Ovary (tissue), 9 donors: ENCODE measurements around the gene SPATA24. TPM values are rescaled to one million over a fixed set of nuclear protein-coding genes. Genes with fewer than 3 reads are reported as not detected.
A peak's percentile ranks its signal among the peaks of the same experiment; 100 is the strongest.
"Not testable (repeated sequence)": the region's sequence is repeated elsewhere in the genome, so short reads cannot be mapped to it uniquely, and the experiment has no call there.

Experiments used
- DNase-seq, 5 donors: peaks; one replicate each; pipeline ENCODE4 v3.0.0-alpha.2; 2019 to 2020
- H3K27ac ChIP-seq, 2 donors: fragments of 200-600 bp; one replicate each; pipeline versions ENCODE4 v1.5.1 to v1.8.0; 2019 to 2022
- H3K27me3 ChIP-seq: fragments of 200-600 bp; one replicate; pipeline ENCODE4 v1.8.0; 2022
- H3K36me3 ChIP-seq: fragments of 200-600 bp; sonication (generic); one replicate; pipeline ENCODE4 v1.5.1; 2019
- H3K4me1 ChIP-seq: one replicate; pipeline ENCODE4 v1.8.1; 2013; ENCODE audit warnings: mild to moderate bottlenecking, moderate library complexity; ENCODE audit not compliant: insufficient read depth
- H3K4me3 ChIP-seq: fragments of 200-600 bp; sonication (generic); one replicate; pipeline ENCODE4 v1.5.1; 2017
- H3K9me3 ChIP-seq, 2 donors: fragments of 200-600 bp in 1 of 2; sonication (generic) in 1 of 2; one replicate each; pipeline versions ENCODE4 v1.5.1 to v1.8.1; 2013 to 2019; ENCODE audit warnings: mild to moderate bottlenecking in 1 of 2, moderate library complexity in 1 of 2
- CTCF ChIP-seq, 3 donors: fragments of 450-650 bp in 2 of 3; fragments of 200-600 bp in 1 of 3; IDR thresholded peaks; one replicate each; pipeline versions ENCODE4 v1.5.1 to v1.8.0; 2016 to 2022; ENCODE audit warnings: antibody characterized with exemption in 3 of 3, mild to moderate bottlenecking in 1 of 3
- EP300 ChIP-seq: sonication (generic); formaldehyde crosslinking; IDR thresholded peaks from one replicate; pipeline ENCODE4 v1.6.1; 2017; ENCODE audit warnings: antibody characterized with exemption
- POLR2A ChIP-seq: fragments of 450-650 bp; IDR thresholded peaks from one replicate; pipeline ENCODE4 v1.6.1; 2017; ENCODE audit warnings: antibody characterized with exemption, mild to moderate bottlenecking, moderate library complexity
- WGBS, 3 donors: extraction: QIAGEN DNeasy Blood & Tissue Kit in 1 of 3; methylation state at CpG; one replicate each; pipeline versions ENCODE4 v1.1.5 to v1.1.7; 2013 to 2017; 5-methylcytosine and 5-hydroxymethylcytosine counted together
- intact Hi-C, 4 donors: fragments of 100-400 bp; cut with DNase I; formaldehyde crosslinking; loops; one replicate each; pipeline versions ENCODE4 v1.11.0 to v1.15.1; 2022 to 2023
- polyA plus RNA-seq, 2 donors: library from polyadenylated mRNA; stranded (reverse); fragments of 200-250 nt in 1 of 2; fragments of 350-450 nt in 1 of 2; fragmentation: Illumina TruSeq in 1 of 2; extraction: RNeasy Lipid Tissue Mini Kit (QIAGEN cat#74804) in 1 of 2; gene quantifications; one replicate each; pipeline ENCODE4 v1.2.3, GENCODE V29; 2013 to 2014
- total RNA-seq, 7 donors: library from RNA; depleted of rRNA in 2 of 7; stranded (reverse); fragments of >200 nt in 2 of 7; fragmentation: NEBNext Ultra II Directional in 3 of 7; extraction: Animal tissue kit (Norgen Biotek cat#: 25700) in 3 of 7; gene quantifications; one replicate each; pipeline versions ENCODE4 v1.1.0 to v1.2.4, GENCODE V29; 2016 to 2023
- donor health status: DM: no; HTN: no; CAD: no; lungs with moderate emphysema.
- donor health status: DM: no; HTN: no; CAD: no.
- donor health status: Bipolar disorder and iron deficiency.
- donor health status: DM: yes; HTN: yes; CAD: no.
- donor health status: DM: no; HTN: no; CAD: no.
- donor health status: DM: yes; HTN: yes; CAD: no.

Gene SPATA24
- total and polyA plus RNA-seq, 9 donors = 2.1 to 6.7 (median 4.0) TPM

- Histone ChIP-seq H3K27me3 (no peaks in the 10 kb centered on the region), H3K36me3 (no peaks in the 10 kb centered on the region), H3K4me3 (no peak overlapping the region), H3K9me3 (no peaks in the 10 kb centered on the region), H3K27ac (no peak overlapping the region), H3K4me1 (peaks cover 9% of the 10 kb centered on the region)
- DNase-seq = no peak
- 80 to 84% (median 84%) methylated on average over 6 of the region's 6 CpGs for WGBS, 3 donors
- TF ChIP-seq POLR2A = no peak
- no peak for TF ChIP-seq CTCF (IDR thresholded peaks at IDR 0.05)
- TF ChIP-seq EP300 = no peak
- intact Hi-C loops = no loop called here
Measured at GRCh38 chr5:139361835-139362429, 42.0 kb downstream of the SPATA24 start.

GRCh38 chr5:139360384-139360783 is 43.5 kb downstream of the SPATA24 start:
- 95 to 98% (median 97%) methylated on average over 4 of the region's 4 CpGs for WGBS, 3 donors

GRCh38 chr5:139358064-139358463 is 45.8 kb downstream of the SPATA24 start:
- no peak for TF ChIP-seq EP300
- no peak for TF ChIP-seq CTCF (IDR thresholded peaks at IDR 0.05)
- no peak for TF ChIP-seq POLR2A
- no peaks in the 10 kb centered on the region for H3K27me3 ChIP-seq
- no peak overlapping the region for H3K27ac ChIP-seq
- no peaks in the 10 kb centered on the region for H3K9me3 ChIP-seq
- no peak for DNase-seq
- peaks cover 9% of the 10 kb centered on the region for H3K4me1 ChIP-seq
- no peaks in the 10 kb centered on the region for H3K36me3 ChIP-seq
- H3K4me3 ChIP-seq = no peak overlapping the region
- intact Hi-C loops = no loop called here

More at GRCh38 chr5:139360384-139360783, 43.5 kb downstream of the SPATA24 start:
- Histone ChIP-seq H3K9me3 (no peaks in the 10 kb centered on the region), H3K27ac (no peak overlapping the region), H3K4me3 (no peak overlapping the region), H3K4me1 (peaks cover 9% of the 10 kb centered on the region), H3K27me3 (no peaks in the 10 kb centered on the region), H3K36me3 (no peaks in the 10 kb centered on the region)
- TF ChIP-seq CTCF (IDR thresholded peaks at IDR 0.05) (no peak), EP300 (no peak), POLR2A (no peak)
- peak in 1 of 5 donors; percentile 7 for DNase-seq
- intact Hi-C loops = no loop called here

GRCh38 chr5:139355900-139356299 is 48.0 kb downstream of the SPATA24 start:
- H3K9me3 ChIP-seq, H3K27me3 ChIP-seq, DNase-seq, H3K27ac ChIP-seq, H3K4me3 ChIP-seq, H3K4me1 ChIP-seq, H3K36me3 ChIP-seq, intact Hi-C loops: not testable (repeated sequence)
- 93 to 95% (median 94%) methylated on average over 8 of the region's 8 CpGs for WGBS, 3 donors

GRCh38 chr5:139354186-139354585 is 49.7 kb downstream of the SPATA24 start:
- intact Hi-C loops = no loop called here
- Histone ChIP-seq H3K27me3 (no peaks in the 10 kb centered on the region), H3K27ac (no peak overlapping the region), H3K4me1 (peaks cover 11% of the 10 kb centered on the region), H3K9me3 (no peaks in the 10 kb centered on the region), H3K4me3 (no peak overlapping the region), H3K36me3 (no peaks in the 10 kb centered on the region)
- DNase-seq = no peak
- 91 to 97% (median 97%) methylated on average over 3 of the region's 3 CpGs for WGBS, 3 donors
- TF ChIP-seq EP300 (no peak), POLR2A (no peak), CTCF (IDR thresholded peaks at IDR 0.05) (no peak)

- peaks cover 14% of the 10 kb centered on the region for H3K4me1 ChIP-seq
- H3K27me3 ChIP-seq, intact Hi-C loops, DNase-seq, H3K4me3 ChIP-seq, H3K9me3 ChIP-seq, H3K36me3 ChIP-seq, H3K27ac ChIP-seq: not testable (repeated sequence)
- 89 to 92% (median 90%) methylated on average over 9 of the region's 9 CpGs for WGBS, 3 donors
Measured at GRCh38 chr5:139347863-139348262, 56.0 kb downstream of the SPATA24 start.
